ENCODE measurements around the gene CENPS. TPM values are rescaled to one million over a fixed set of nuclear protein-coding genes. Genes with fewer than 3 reads are reported as not detected.
A peak's percentile ranks its signal among the peaks of the same experiment; 100 is the strongest.

Gene CENPS
- total and polyA plus RNA-seq, 2 of the 13 experiments (the other 11 are each of a cell fraction or from before 2014, with no cell fraction given): 3.3 to 22.0 TPM

- TF ChIP-seq ETS1 (CRISPR knock-in tag; IDR thresholded peaks at IDR 0.05): no peak
- no peak for TF ChIP-seq CCAR2 (optimal IDR thresholded peaks at IDR 0.05; ENCODE audit: low read depth, low read length)
- TF ChIP-seq ZNF318 (CRISPR knock-in tag; IDR thresholded peaks at IDR 0.05): peak; percentile 43; the same call in 1 of the 2 replicates
- TF ChIP-seq ATF7 (IDR thresholded peaks at IDR 0.05): no peak
- TF ChIP-seq ATF7 (CRISPR knock-in tag; IDR thresholded peaks at IDR 0.05): peak; percentile 13
- 0 out of 2 replicates have a peak, but pooled peaks have one; percentile 22 for TF ChIP-seq MED13 (CRISPR knock-in tag; IDR thresholded peaks at IDR 0.05)
- peak; percentile 67 for TF ChIP-seq ZBTB7B (CRISPR knock-in tag; IDR thresholded peaks at IDR 0.05)
- TF ChIP-seq ZHX1 (CRISPR knock-in tag; IDR thresholded peaks at IDR 0.05; ENCODE audit: low read depth): no peak; the same call in 1 of the 2 replicates
- TF ChIP-seq JARID2 (CRISPR knock-in tag; IDR thresholded peaks at IDR 0.05; ENCODE audit: insufficient replicate concordance): peak; percentile 77
- TF ChIP-seq MIER2 (CRISPR knock-in tag; IDR thresholded peaks at IDR 0.05): peak; percentile 62; the same call in 1 of the 2 replicates
- TF ChIP-seq HCFC1 (IDR thresholded peaks at IDR 0.05; ENCODE audit: low read depth, low read length): 0 out of 2 replicates have a peak, but pooled peaks have one; percentile 5
- TF ChIP-seq POLR2A (IDR thresholded peaks at IDR 0.05; ENCODE audit: insufficient read depth in 1 of 2, low read depth in 2 of 2, low read length in 2 of 2): peak; percentile 90 to 97
- TF ChIP-seq GTF3A (CRISPR knock-in tag; conservative IDR thresholded peaks at IDR 0.05): peak; percentile 97
- TF ChIP-seq FOXJ3 (CRISPR knock-in tag; IDR thresholded peaks at IDR 0.05; ENCODE audit: borderline replicate concordance): no peak
- peak; percentile 83; the same call in 1 of the 2 replicates for TF ChIP-seq TFAP4 (IDR thresholded peaks at IDR 0.05; ENCODE audit: borderline replicate concordance, low read depth)
These were observed 31.3 kb upstream of the CENPS start, which contains the start of gene PGD (continued) for GRCh38 chr1:10398734-10399443.
